Keratinocyte (primary cell): ENCODE measurements around the gene OOEP.

Experiments
- CTCF ChIP-seq, 3 experiments: IDR thresholded peaks in 1 of 3; conservative IDR thresholded peaks in 1 of 3; optimal IDR thresholded peaks in 1 of 3; 2 replicates in 2 of 3; 3 replicates in 1 of 3; pipeline versions ENCODE3 to v1.5.1; 2011; ENCODE audit warnings: low read length in 3 of 3, mild to moderate bottlenecking in 3 of 3, moderate library complexity in 2 of 3, control low read depth in 1 of 3, inconsistent platforms in 1 of 3; ENCODE audit not compliant: insufficient read depth in 2 of 3; ENCODE audit errors: extremely low read depth in 1 of 3
- EZH2 ChIP-seq: IDR thresholded peaks from one replicate; pipeline ENCODE4 v1.6.1; 2012; ENCODE audit warnings: inconsistent platforms, mild to moderate bottlenecking, low read length, moderate library complexity

DNA sequence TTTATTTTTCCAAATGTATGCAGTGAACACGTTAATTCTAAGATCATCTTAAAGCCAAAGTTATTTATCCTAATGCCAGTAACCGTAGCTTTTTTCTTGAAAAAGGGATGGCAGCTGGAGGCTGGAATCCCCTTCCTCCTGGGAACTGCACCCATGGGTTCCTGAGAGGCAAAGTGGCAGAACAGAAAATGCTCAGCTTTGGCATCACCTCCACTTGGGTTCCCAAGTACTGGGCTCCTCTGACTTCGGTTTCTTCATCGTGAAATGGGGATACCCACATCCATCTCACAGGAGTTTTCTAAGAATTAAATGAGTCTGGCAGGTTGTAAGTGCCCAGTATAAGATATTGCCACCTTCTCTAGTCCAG, 18.7 kb upstream of the OOEP start:
- no peak for TF ChIP-seq CTCF (optimal IDR thresholded peaks at IDR 0.05 in 1 of 3, IDR thresholded peaks at IDR 0.05 in 1 of 3, conservative IDR thresholded peaks at IDR 0.05 in 1 of 3; ENCODE audit: extremely low read depth in 1 of 3, insufficient read depth in 2 of 3, low read length in 3 of 3)
- TF ChIP-seq EZH2 = no peak
